ENCODE measurements around the gene OMP.

OMP gene

DNA sequence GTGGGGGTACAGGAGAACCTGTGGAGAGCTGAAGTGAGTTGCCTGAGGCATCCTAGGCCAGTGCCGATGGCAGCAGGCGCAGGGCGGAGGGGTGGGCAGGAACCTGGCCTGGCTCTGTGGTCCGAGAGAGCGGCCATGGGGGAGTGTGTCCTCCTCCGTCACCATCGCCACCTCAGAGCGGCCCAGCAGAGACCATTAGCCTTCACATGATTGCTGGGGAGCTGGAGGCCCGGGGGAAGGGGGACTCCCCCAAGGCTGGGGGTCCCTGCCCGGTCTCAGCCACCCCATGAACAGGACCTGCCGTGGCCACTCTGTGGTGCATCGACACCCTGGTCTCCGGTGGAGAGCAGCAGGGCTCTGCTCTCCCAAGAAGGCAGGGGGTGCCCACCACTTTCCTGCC, 4.1 kb downstream of the OMP start:
- H3K4me1 ChIP-seq (ENCODE audit: control insufficient read depth, insufficient read depth, low read length) = no peaks in the 10 kb centered on the region
- TF ChIP-seq ZNF112 (tag by site-specific recombination; IDR thresholded peaks at IDR 0.05) = no peak
- no peak for TF ChIP-seq ZNF157 (tag by site-specific recombination; IDR thresholded peaks at IDR 0.05)
- no peak for TF ChIP-seq FEZF1 (tag by site-specific recombination; IDR thresholded peaks at IDR 0.05)
- no peak for TF ChIP-seq ZNF623 (tag by site-specific recombination; IDR thresholded peaks at IDR 0.05)
- no peak for TF ChIP-seq ZNF785 (tag by site-specific recombination; IDR thresholded peaks at IDR 0.05)
- TF ChIP-seq ZNF214 (tag by site-specific recombination; IDR thresholded peaks at IDR 0.05; ENCODE audit: borderline replicate concordance) = no peak
- no peak for TF ChIP-seq ZNF768 (tag by site-specific recombination; IDR thresholded peaks at IDR 0.05)
- TF ChIP-seq, protein P1, sequence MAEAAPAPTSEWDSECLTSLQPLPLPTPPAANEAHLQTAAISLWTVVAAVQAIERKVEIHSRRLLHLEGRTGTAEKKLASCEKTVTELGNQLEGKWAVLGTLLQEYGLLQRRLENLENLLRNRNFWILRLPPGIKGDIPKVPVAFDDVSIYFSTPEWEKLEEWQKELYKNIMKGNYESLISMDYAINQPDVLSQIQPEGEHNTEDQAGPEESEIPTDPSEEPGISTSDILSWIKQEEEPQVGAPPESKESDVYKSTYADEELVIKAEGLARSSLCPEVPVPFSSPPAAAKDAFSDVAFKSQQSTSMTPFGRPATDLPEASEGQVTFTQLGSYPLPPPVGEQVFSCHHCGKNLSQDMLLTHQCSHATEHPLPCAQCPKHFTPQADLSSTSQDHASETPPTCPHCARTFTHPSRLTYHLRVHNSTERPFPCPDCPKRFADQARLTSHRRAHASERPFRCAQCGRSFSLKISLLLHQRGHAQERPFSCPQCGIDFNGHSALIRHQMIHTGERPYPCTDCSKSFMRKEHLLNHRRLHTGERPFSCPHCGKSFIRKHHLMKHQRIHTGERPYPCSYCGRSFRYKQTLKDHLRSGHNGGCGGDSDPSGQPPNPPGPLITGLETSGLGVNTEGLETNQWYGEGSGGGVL (tag by site-specific recombination; IDR thresholded peaks at IDR 0.05) = no peak
- no peak for TF ChIP-seq ZNF548 (tag by site-specific recombination; IDR thresholded peaks at IDR 0.05)
- TF ChIP-seq, protein P2, sequence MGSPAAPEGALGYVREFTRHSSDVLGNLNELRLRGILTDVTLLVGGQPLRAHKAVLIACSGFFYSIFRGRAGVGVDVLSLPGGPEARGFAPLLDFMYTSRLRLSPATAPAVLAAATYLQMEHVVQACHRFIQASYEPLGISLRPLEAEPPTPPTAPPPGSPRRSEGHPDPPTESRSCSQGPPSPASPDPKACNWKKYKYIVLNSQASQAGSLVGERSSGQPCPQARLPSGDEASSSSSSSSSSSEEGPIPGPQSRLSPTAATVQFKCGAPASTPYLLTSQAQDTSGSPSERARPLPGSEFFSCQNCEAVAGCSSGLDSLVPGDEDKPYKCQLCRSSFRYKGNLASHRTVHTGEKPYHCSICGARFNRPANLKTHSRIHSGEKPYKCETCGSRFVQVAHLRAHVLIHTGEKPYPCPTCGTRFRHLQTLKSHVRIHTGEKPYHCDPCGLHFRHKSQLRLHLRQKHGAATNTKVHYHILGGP (tag by site-specific recombination; IDR thresholded peaks at IDR 0.05) = no peak
- TF ChIP-seq ZNF529 (tag by site-specific recombination; IDR thresholded peaks at IDR 0.05; ENCODE audit: insufficient replicate concordance) = no peak
- no peak for TF ChIP-seq MYNN (tag by site-specific recombination; IDR thresholded peaks at IDR 0.05; ENCODE audit: borderline replicate concordance)
- no peak for TF ChIP-seq ZFP37 (tag by site-specific recombination; IDR thresholded peaks at IDR 0.05)
- no peak for TF ChIP-seq ZBTB20 (tag by site-specific recombination; IDR thresholded peaks at IDR 0.05)

DNA sequence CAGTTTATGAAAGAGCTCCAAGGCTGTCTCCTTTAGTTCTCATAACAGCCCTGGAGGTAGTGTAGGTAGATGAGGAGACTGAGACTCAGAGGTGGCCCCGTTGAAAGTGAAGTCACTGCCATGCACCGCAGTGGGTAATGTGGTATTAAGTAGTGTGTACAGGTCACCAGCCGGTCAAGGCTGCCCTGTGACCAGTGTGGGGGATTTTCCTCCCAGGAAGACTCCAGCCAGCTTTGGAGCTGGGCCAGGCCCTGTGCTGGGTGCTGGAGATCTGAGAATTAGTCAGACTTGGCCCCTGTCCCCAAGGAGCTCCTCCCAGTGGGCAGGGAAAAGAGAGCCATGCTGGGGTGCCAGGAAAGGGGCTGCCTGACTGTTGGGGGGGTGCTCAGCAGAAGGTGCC, 5.3 kb downstream of the OMP start:
- H3K9me3 ChIP-seq (ENCODE audit: control insufficient read depth, insufficient read depth, low read depth, low read length) = no peaks in the 10 kb centered on the region
- H3K4me1 ChIP-seq (ENCODE audit: control insufficient read depth, insufficient read depth, low read length) = no peaks in the 10 kb centered on the region
- ChIA-PET POLR2A (no interaction called here), CTCF (interaction anchor here (0.6 to 2.2 kb wide), 6 partner anchors 9 to 81 kb away, joined by 3 to 13 read pairs (median 4); partner anchors contain the start of gene MYO7A)
- no peaks in the 10 kb centered on the region for H3K36me3 ChIP-seq (ENCODE audit: control insufficient read depth in 2 of 2, insufficient read depth in 1 of 2, low read length in 2 of 2)
- H3K4me3 ChIP-seq (ENCODE audit: low read depth, low read length) = no peak overlapping the region
- no peak overlapping the region for H3K27ac ChIP-seq (ENCODE audit: extremely low read depth, low read depth, low read length)
- TF ChIP-seq ZNF747 (tag by site-specific recombination; IDR thresholded peaks at IDR 0.05) = no peak
- TF ChIP-seq ZIC2 (tag by site-specific recombination; IDR thresholded peaks at IDR 0.05) = peak; percentile 51
- TF ChIP-seq GLIS1 (tag by site-specific recombination; IDR thresholded peaks at IDR 0.05) = peak; percentile 95

More for the DNA sequence above, 4.1 kb downstream of the OMP start:
- POLR2A ChIA-PET = no interaction called here
- Histone ChIP-seq H3K4me3 (ENCODE audit: low read depth, low read length) (no peak overlapping the region), H3K9me3 (ENCODE audit: control insufficient read depth, insufficient read depth, low read depth, low read length) (no peaks in the 10 kb centered on the region), H3K36me3 (ENCODE audit: control insufficient read depth in 2 of 2, insufficient read depth in 1 of 2, low read length in 2 of 2) (no peaks in the 10 kb centered on the region), H3K27ac (ENCODE audit: extremely low read depth, low read depth, low read length) (no peak overlapping the region)
- CTCF ChIA-PET = interaction anchor here (0.5 to 2.2 kb wide), 6 partner anchors 11 to 712 kb away, joined by 3 to 13 read pairs (median 4); partner anchors contain the start of gene MYO7A

DNA sequence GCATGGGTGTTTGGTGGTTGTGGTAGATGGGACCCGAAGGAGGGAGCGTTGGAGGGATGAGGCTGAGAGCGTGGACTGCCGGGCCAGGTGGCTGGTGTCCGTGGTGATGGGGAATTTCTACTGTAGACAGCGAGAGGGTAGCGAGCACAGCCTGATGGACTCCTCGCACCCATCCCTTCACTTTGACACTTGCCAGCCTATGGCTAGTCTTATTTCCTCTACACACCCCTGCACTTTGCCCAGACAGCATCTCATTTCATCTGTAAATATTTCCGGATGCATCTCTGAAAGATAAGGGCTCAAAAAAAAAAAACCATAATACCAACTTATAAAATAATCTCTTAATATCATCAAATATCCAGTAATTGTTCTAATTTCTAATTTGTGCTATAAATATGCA, 5.8 kb downstream of the OMP start:
- H3K4me1 ChIP-seq (ENCODE audit: control insufficient read depth, insufficient read depth, low read length) = no peaks in the 10 kb centered on the region
- no peak overlapping the region for H3K4me3 ChIP-seq (ENCODE audit: low read depth, low read length)
- POLR2A ChIA-PET = no interaction called here
- no peak overlapping the region for H3K27ac ChIP-seq (ENCODE audit: extremely low read depth, low read depth, low read length)
- H3K36me3 ChIP-seq (ENCODE audit: control insufficient read depth in 2 of 2, insufficient read depth in 1 of 2, low read length in 2 of 2) = no peaks in the 10 kb centered on the region
- CTCF ChIA-PET = interaction anchor here (1.0 to 2.2 kb wide), 3 partner anchors 17 to 80 kb away, joined by 4 to 13 read pairs (median 11); partner anchors contain the start of gene MYO7A
- no peaks in the 10 kb centered on the region for H3K9me3 ChIP-seq (ENCODE audit: control insufficient read depth, insufficient read depth, low read depth, low read length)
- TF ChIP-seq, protein P3, sequence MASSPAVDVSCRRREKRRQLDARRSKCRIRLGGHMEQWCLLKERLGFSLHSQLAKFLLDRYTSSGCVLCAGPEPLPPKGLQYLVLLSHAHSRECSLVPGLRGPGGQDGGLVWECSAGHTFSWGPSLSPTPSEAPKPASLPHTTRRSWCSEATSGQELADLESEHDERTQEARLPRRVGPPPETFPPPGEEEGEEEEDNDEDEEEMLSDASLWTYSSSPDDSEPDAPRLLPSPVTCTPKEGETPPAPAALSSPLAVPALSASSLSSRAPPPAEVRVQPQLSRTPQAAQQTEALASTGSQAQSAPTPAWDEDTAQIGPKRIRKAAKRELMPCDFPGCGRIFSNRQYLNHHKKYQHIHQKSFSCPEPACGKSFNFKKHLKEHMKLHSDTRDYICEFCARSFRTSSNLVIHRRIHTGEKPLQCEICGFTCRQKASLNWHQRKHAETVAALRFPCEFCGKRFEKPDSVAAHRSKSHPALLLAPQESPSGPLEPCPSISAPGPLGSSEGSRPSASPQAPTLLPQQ (tag by site-specific recombination; IDR thresholded peaks at IDR 0.05) = no peak
- TF ChIP-seq, protein P4, sequence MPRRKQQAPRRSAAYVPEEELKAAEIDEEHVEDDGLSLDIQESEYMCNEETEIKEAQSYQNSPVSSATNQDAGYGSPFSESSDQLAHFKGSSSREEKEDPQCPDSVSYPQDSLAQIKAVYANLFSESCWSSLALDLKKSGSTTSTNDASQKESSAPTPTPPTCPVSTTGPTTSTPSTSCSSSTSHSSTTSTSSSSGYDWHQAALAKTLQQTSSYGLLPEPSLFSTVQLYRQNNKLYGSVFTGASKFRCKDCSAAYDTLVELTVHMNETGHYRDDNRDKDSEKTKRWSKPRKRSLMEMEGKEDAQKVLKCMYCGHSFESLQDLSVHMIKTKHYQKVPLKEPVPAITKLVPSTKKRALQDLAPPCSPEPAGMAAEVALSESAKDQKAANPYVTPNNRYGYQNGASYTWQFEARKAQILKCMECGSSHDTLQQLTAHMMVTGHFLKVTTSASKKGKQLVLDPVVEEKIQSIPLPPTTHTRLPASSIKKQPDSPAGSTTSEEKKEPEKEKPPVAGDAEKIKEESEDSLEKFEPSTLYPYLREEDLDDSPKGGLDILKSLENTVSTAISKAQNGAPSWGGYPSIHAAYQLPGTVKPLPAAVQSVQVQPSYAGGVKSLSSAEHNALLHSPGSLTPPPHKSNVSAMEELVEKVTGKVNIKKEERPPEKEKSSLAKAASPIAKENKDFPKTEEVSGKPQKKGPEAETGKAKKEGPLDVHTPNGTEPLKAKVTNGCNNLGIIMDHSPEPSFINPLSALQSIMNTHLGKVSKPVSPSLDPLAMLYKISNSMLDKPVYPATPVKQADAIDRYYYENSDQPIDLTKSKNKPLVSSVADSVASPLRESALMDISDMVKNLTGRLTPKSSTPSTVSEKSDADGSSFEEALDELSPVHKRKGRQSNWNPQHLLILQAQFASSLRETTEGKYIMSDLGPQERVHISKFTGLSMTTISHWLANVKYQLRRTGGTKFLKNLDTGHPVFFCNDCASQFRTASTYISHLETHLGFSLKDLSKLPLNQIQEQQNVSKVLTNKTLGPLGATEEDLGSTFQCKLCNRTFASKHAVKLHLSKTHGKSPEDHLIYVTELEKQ (tag by site-specific recombination; IDR thresholded peaks at IDR 0.05; ENCODE audit: borderline replicate concordance) = no peak
- TF ChIP-seq, protein P5, sequence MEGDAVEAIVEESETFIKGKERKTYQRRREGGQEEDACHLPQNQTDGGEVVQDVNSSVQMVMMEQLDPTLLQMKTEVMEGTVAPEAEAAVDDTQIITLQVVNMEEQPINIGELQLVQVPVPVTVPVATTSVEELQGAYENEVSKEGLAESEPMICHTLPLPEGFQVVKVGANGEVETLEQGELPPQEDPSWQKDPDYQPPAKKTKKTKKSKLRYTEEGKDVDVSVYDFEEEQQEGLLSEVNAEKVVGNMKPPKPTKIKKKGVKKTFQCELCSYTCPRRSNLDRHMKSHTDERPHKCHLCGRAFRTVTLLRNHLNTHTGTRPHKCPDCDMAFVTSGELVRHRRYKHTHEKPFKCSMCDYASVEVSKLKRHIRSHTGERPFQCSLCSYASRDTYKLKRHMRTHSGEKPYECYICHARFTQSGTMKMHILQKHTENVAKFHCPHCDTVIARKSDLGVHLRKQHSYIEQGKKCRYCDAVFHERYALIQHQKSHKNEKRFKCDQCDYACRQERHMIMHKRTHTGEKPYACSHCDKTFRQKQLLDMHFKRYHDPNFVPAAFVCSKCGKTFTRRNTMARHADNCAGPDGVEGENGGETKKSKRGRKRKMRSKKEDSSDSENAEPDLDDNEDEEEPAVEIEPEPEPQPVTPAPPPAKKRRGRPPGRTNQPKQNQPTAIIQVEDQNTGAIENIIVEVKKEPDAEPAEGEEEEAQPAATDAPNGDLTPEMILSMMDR (tag by site-specific recombination; IDR thresholded peaks at IDR 0.05) = no peak
- TF ChIP-seq HOXD13 (CRISPR knock-in tag; IDR thresholded peaks at IDR 0.05; ENCODE audit: borderline replicate concordance) (no peak), ZNF140 (tag by site-specific recombination; IDR thresholded peaks at IDR 0.05) (no peak), ZNF10 (tag by site-specific recombination; IDR thresholded peaks at IDR 0.05) (no peak)
